A549 (cell line): ENCODE data around the gene SCAANT1.

Source experiments
- BHLHE40 ChIP-seq: IDR thresholded peaks from 2 replicates; pipeline ENCODE4 v1.6.1; 2012; ENCODE audit warnings: low read depth, low read length, inconsistent platforms
- POLR2A ChIP-seq: IDR thresholded peaks from 2 replicates; pipeline ENCODE4 v1.6.1; 2012; ENCODE audit warnings: mild to moderate bottlenecking, low read length
- REST ChIP-seq: fragments of 200-600 bp; sonication (generic); IDR thresholded peaks from 2 replicates; pipeline ENCODE4 v1.6.1; 2016; ENCODE audit warnings: antibody characterized with exemption, mild to moderate bottlenecking, moderate library complexity
- ZSCAN20 ChIP-seq: fragments of 250-450 bp; sonication (Bioruptor Pico); IDR thresholded peaks from 2 replicates; pipeline ENCODE4 v1.8.0; 2022; ENCODE audit warnings: mild to moderate bottlenecking, moderate library complexity

- TF ChIP-seq ZSCAN20 (CRISPR knock-in tag), result no peak
- TF ChIP-seq BHLHE40, result no peak
- TF ChIP-seq POLR2A, result peak; percentile 13; the same call in 1 of the 2 replicates
- no peak for TF ChIP-seq REST
These were observed at the start of gene SCAANT1 for GRCh38 chr3:63911873-63912767.
